ENCODE measurements around the gene NCF4.

The NCF4 gene

GRCh38 chr22:36901411-36902142 lies 40.8 kb downstream of the NCF4 start:
- Histone ChIP-seq H3K9me3 (ENCODE audit: control insufficient read depth in 1 of 2, low read length in 2 of 2) (peaks cover 0 to 2% of the 10 kb centered on the region in 2 donors), H3K27me3 (ENCODE audit: low read depth, low read length) (no peaks in the 10 kb centered on the region), H3K4me1 (ENCODE audit: control insufficient read depth in 1 of 2, insufficient read depth in 2 of 2, low read length in 2 of 2) (no peaks in the 10 kb centered on the region), H3K36me3 (ENCODE audit: control insufficient read depth in 1 of 2, insufficient read depth in 2 of 2, low read length in 2 of 2) (no peaks in the 10 kb centered on the region), H3K4me3 (ENCODE audit: low read depth in 1 of 2, low read length in 2 of 2) (no peak overlapping the region), H3K27ac (ENCODE audit: low read length) (no peak overlapping the region)

GRCh38 chr22:36902143-36902926 lies 41.5 kb downstream of the NCF4 start:
- no peaks in the 10 kb centered on the region for H3K36me3 ChIP-seq (ENCODE audit: control insufficient read depth in 1 of 2, insufficient read depth in 2 of 2, low read length in 2 of 2)
- no peak overlapping the region for H3K4me3 ChIP-seq (ENCODE audit: low read depth in 1 of 2, low read length in 2 of 2)
- no peaks in the 10 kb centered on the region for H3K4me1 ChIP-seq (ENCODE audit: control insufficient read depth in 1 of 2, insufficient read depth in 2 of 2, low read length in 2 of 2)
- H3K27me3 ChIP-seq (ENCODE audit: low read depth, low read length) = no peaks in the 10 kb centered on the region
- no peaks in the 10 kb centered on the region for H3K9me3 ChIP-seq (ENCODE audit: control insufficient read depth in 1 of 2, low read length in 2 of 2)
- no peak overlapping the region for H3K27ac ChIP-seq (ENCODE audit: low read length)

- Histone ChIP-seq H3K36me3 (ENCODE audit: control insufficient read depth in 1 of 2, insufficient read depth in 2 of 2, low read length in 2 of 2) (no peaks in the 10 kb centered on the region), H3K4me1 (ENCODE audit: control insufficient read depth in 1 of 2, insufficient read depth in 2 of 2, low read length in 2 of 2) (no peaks in the 10 kb centered on the region), H3K9me3 (ENCODE audit: control insufficient read depth in 1 of 2, low read length in 2 of 2) (no peaks in the 10 kb centered on the region), H3K4me3 (ENCODE audit: low read depth in 1 of 2, low read length in 2 of 2) (no peak overlapping the region), H3K27me3 (ENCODE audit: low read depth, low read length) (no peaks in the 10 kb centered on the region), H3K27ac (ENCODE audit: low read length) (no peak overlapping the region)
Observed at GRCh38 chr22:36904260-36904880, 43.6 kb downstream of the NCF4 start.

- H3K27ac ChIP-seq (ENCODE audit: low read length) = no peak overlapping the region
Observed at GRCh38 chr22:36907253-36908195, 46.7 kb downstream of the NCF4 start.

GRCh38 chr22:36910461-36910860 lies 49.7 kb downstream of the NCF4 start:
- no peaks in the 10 kb centered on the region for H3K36me3 ChIP-seq (ENCODE audit: control insufficient read depth in 1 of 2, insufficient read depth in 2 of 2, low read length in 2 of 2)
- no peaks in the 10 kb centered on the region for H3K9me3 ChIP-seq (ENCODE audit: control insufficient read depth in 1 of 2, low read length in 2 of 2)
- H3K27me3 ChIP-seq (ENCODE audit: low read depth, low read length) = no peaks in the 10 kb centered on the region
- H3K4me1 ChIP-seq (ENCODE audit: control insufficient read depth in 1 of 2, insufficient read depth in 2 of 2, low read length in 2 of 2) = peaks cover 0 to 6% of the 10 kb centered on the region in 2 donors
- no peak overlapping the region for H3K27ac ChIP-seq (ENCODE audit: low read length)
- H3K4me3 ChIP-seq (ENCODE audit: low read depth in 1 of 2, low read length in 2 of 2) = no peak overlapping the region

More at GRCh38 chr22:36907253-36908195, 46.7 kb downstream of the NCF4 start:
- H3K27me3 ChIP-seq (ENCODE audit: low read depth, low read length) = no peaks in the 10 kb centered on the region
- H3K9me3 ChIP-seq (ENCODE audit: control insufficient read depth in 1 of 2, low read length in 2 of 2) = no peaks in the 10 kb centered on the region
- peaks cover 0 to under 1% of the 10 kb centered on the region in 2 donors for H3K4me1 ChIP-seq (ENCODE audit: control insufficient read depth in 1 of 2, insufficient read depth in 2 of 2, low read length in 2 of 2)
- no peak overlapping the region for H3K4me3 ChIP-seq (ENCODE audit: low read depth in 1 of 2, low read length in 2 of 2)
- H3K36me3 ChIP-seq (ENCODE audit: control insufficient read depth in 1 of 2, insufficient read depth in 2 of 2, low read length in 2 of 2) = no peaks in the 10 kb centered on the region

GRCh38 chr22:36911887-36912661 lies 51.3 kb downstream of the NCF4 start:
- Histone ChIP-seq H3K27me3 (ENCODE audit: low read depth, low read length) (no peaks in the 10 kb centered on the region), H3K9me3 (ENCODE audit: control insufficient read depth in 1 of 2, low read length in 2 of 2) (no peaks in the 10 kb centered on the region), H3K27ac (ENCODE audit: low read length) (no peak overlapping the region), H3K4me3 (ENCODE audit: low read depth in 1 of 2, low read length in 2 of 2) (no peak overlapping the region), H3K36me3 (ENCODE audit: control insufficient read depth in 1 of 2, insufficient read depth in 2 of 2, low read length in 2 of 2) (no peaks in the 10 kb centered on the region), H3K4me1 (ENCODE audit: control insufficient read depth in 1 of 2, insufficient read depth in 2 of 2, low read length in 2 of 2) (peaks cover 0 to 6% of the 10 kb centered on the region in 2 donors)

- peak overlapping the region in 1 of 2 donors; percentile 50 for H3K4me3 ChIP-seq (ENCODE audit: low read depth in 1 of 2, low read length in 2 of 2)
- H3K27ac ChIP-seq (ENCODE audit: low read length) = no peak overlapping the region
- no peaks in the 10 kb centered on the region for H3K9me3 ChIP-seq (ENCODE audit: control insufficient read depth in 1 of 2, low read length in 2 of 2)
- H3K36me3 ChIP-seq (ENCODE audit: control insufficient read depth in 1 of 2, insufficient read depth in 2 of 2, low read length in 2 of 2) = no peaks in the 10 kb centered on the region
- no peaks in the 10 kb centered on the region for H3K27me3 ChIP-seq (ENCODE audit: low read depth, low read length)
- H3K4me1 ChIP-seq (ENCODE audit: control insufficient read depth in 1 of 2, insufficient read depth in 2 of 2, low read length in 2 of 2) = peaks cover 0 to 6% of the 10 kb centered on the region in 2 donors
Observed at GRCh38 chr22:36912694-36913426, 52.1 kb downstream of the NCF4 start.

GRCh38 chr22:36913427-36914389 lies 52.9 kb downstream of the NCF4 start, which contains the start of gene CSF2RB:
Gene CSF2RB, plus strand, starts transcription at chr22:36913628. Its CDS starts 8,580 bp downstream, at chr22:36922208.
- Histone ChIP-seq H3K27me3 (ENCODE audit: low read depth, low read length) (no peaks in the 10 kb centered on the region), H3K36me3 (ENCODE audit: control insufficient read depth in 1 of 2, insufficient read depth in 2 of 2, low read length in 2 of 2) (no peaks in the 10 kb centered on the region), H3K4me1 (ENCODE audit: control insufficient read depth in 1 of 2, insufficient read depth in 2 of 2, low read length in 2 of 2) (peaks cover 0 to 6% of the 10 kb centered on the region in 2 donors), H3K4me3 (ENCODE audit: low read depth in 1 of 2, low read length in 2 of 2) (peak within 1 kb of the TSS; percentile 49 to 50), H3K9me3 (ENCODE audit: control insufficient read depth in 1 of 2, low read length in 2 of 2) (peaks cover 0 to 3% of the 10 kb centered on the region in 2 donors), H3K27ac (ENCODE audit: low read length) (peak within 1 kb of the TSS; percentile 72)

- no peak overlapping the region for H3K27ac ChIP-seq (ENCODE audit: low read length)
- H3K27me3 ChIP-seq (ENCODE audit: low read depth, low read length) = no peaks in the 10 kb centered on the region
- peaks cover 0 to 6% of the 10 kb centered on the region in 2 donors for H3K4me1 ChIP-seq (ENCODE audit: control insufficient read depth in 1 of 2, insufficient read depth in 2 of 2, low read length in 2 of 2)
- H3K9me3 ChIP-seq (ENCODE audit: control insufficient read depth in 1 of 2, low read length in 2 of 2) = peaks cover 0 to 4% of the 10 kb centered on the region in 2 donors
- H3K4me3 ChIP-seq (ENCODE audit: low read depth in 1 of 2, low read length in 2 of 2) = peak overlapping the region; percentile 49 to 50
- no peaks in the 10 kb centered on the region for H3K36me3 ChIP-seq (ENCODE audit: control insufficient read depth in 1 of 2, insufficient read depth in 2 of 2, low read length in 2 of 2)
Observed at GRCh38 chr22:36914390-36914752, 53.6 kb downstream of the NCF4 start.
